GM21390 (cell line): ENCODE results near the gene SRPK2.
A peak's percentile ranks its signal among the peaks of the same experiment; 100 is the strongest.
"Not testable (repeated sequence)": the region's sequence is repeated elsewhere in the genome, so short reads cannot be mapped to it uniquely, and the experiment has no call there.

Experiments used
- ATAC-seq: cut with Tn5 transposase; IDR thresholded peaks from one replicate; pipeline ENCODE4 v1.9.1; 2021; ENCODE audit not compliant: unreplicated experiment

Gene SRPK2

GRCh38 chr7:105195891-105196290, 192.8 kb downstream of the SRPK2 start:
- no peak for ATAC-seq

DNA sequence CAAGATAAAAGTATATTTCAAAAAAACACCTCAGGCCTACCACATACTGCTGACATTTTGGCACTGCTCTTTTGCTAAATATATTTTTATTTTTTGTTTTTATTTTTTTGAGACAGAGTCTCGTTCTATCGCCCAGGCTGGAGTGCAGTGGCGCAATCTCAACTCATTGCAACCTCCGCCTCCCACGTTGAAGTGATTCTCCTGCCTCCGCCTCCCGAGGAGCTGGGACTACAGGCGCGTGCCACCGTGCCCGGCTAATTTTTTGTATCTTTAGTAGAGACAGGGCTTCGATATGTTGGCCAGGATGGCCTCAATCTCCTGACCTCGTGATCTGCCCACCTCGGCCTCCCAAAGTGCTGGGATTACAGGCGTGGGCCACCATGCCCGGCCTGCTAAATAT, 193.8 kb downstream of the SRPK2 start:
- not testable (repeated sequence) for ATAC-seq

GRCh38 chr7:105191331-105191730, 197.4 kb downstream of the SRPK2 start:
- no peak for ATAC-seq

DNA sequence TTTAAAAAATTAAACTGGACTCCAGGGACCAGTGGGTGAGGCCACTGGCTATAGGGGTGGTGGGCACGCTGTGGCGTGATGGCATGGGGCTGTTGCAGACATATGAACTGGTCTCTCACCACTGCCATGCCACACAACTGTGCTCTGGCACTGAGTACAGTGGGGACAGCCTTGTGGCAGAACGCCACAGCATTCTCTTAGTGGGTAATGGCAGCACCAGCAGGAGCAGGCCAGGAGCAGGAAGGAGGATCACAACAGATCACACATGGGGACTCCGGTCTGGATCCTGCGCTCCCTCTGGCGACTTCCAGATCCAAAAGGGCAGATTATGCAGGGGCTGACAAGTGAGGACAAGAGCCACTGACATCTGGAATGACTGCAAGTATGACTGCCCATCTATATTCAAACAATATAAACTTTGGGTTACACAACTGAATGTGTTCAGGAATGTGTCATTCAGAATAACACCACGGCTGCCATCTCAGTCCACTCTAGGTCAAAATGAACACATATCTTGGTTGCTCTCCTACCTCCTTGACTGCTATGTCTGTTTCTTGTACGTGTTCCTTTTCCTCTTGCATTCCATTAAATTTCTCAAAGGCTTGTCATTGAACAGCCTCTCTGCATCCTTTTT, 198.7 kb downstream of the SRPK2 start:
- ATAC-seq = no peak

DNA sequence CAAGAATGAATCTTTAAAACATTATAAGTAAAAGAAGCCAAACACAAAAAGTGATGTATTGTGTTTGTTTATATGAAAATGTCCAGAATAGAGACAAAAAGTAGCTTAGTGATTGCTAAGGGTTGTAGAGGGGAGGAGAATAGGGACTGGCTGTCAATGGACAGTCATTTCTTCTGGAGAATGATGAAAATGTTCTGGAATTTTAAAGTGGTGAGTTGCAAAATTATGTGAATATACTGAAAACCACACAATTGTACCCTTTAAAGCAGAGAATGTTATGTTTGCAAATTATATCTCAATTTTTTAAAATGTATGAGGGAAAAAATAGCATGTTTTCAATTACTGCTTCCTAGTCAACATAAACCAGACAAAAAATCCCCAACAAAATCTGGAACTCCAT, 200.5 kb downstream of the SRPK2 start:
- no peak for ATAC-seq

DNA sequence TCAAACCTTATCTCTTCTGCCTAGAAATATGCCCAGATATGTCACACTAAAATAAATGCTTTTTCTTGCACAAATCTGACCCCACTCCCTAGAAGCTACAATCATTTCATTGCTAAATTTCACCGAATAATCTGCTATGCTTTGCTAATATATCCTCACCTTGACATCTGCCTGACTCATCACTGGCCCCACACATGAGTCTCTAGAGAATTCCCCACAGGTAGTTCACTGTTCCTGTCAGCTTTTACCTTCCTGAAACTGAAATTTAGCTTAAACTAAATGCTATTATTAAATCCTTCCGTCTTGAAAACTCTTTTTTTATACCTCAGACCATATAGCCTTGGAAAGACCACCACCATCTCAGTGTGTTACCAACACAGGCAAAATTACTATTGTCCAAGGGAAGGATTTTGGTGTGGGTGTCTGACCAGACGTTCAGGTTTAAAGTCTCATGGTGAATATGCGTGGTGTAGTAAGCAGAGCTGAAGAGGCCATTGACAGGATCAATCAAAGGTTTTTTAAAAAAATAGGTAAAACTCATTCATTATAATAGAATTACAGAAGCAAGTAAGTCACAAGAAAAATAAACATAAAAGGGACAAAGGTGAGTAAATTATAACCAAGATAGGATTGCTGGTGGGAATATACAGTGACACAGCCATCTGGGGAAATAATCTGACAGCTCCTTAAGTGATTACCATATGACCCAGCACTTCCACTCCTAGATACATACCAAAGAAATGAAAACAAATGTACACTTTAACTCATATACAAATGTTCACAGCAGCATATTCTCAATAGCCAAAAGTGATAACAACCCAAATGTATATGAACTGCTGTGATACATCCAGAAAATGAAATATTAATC, 201.2 kb downstream of the SRPK2 start:
- peak; percentile 73 for ATAC-seq

DNA sequence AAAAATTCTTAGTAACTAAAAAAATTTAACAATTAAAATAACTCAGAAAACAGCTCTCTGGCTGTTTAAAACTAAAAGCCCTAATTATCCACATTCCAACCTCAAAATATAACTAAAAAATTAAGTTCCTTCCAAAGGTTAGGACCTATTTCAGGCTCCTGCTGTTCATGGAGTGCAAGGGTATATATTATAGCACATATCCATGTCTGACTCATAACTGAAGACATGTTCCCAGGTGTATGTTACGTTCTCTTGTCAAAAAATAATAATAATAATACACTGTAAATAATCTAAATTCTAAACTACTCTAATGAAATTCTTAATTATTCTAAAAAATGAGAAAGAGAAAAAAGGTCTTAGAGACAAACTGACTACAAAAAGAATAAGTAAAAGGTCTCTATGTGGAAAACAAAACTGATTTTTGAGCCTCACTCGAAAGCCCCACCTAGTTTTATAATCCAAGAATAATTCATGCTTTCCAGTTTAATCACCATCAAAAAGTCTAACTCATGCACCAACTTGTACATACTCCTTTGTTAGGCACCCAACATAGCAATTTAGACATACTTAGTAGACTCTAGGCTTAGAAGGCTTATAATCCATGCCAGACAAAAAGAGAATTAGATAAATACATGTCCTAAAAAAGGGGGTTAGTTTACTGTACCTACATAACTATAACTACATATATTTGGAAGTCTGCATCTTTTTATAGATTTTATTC, 203.3 kb downstream of the SRPK2 start:
- no peak for ATAC-seq

GRCh38 chr7:105180002-105180401, 208.7 kb downstream of the SRPK2 start:
- no peak for ATAC-seq

GRCh38 chr7:105178928-105179541, 209.7 kb downstream of the SRPK2 start:
- ATAC-seq = no peak

DNA sequence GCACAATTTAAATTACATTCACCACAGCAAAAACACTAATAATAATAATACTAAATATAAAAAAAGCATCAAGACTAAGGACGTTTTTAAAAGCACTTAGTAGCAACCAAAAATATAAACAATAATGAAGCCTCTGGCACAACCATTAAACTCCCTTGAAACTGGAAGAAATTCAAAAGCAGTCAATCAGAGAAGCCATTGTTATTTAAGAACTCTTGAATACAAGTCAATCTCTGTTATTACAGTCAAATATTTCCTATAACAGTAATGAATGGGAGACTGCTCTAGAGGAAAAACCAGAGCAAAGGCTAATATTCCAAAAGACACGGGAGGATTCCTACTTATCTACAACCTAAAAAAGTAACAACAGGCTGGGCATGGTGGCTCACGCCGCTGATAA, 210.5 kb downstream of the SRPK2 start:
- no peak for ATAC-seq

- no peak for ATAC-seq
These were observed 211.7 kb downstream of the SRPK2 start for GRCh38 chr7:105177026-105177425.

GRCh38 chr7:105173586-105173985, 215.1 kb downstream of the SRPK2 start:
- ATAC-seq = no peak

DNA sequence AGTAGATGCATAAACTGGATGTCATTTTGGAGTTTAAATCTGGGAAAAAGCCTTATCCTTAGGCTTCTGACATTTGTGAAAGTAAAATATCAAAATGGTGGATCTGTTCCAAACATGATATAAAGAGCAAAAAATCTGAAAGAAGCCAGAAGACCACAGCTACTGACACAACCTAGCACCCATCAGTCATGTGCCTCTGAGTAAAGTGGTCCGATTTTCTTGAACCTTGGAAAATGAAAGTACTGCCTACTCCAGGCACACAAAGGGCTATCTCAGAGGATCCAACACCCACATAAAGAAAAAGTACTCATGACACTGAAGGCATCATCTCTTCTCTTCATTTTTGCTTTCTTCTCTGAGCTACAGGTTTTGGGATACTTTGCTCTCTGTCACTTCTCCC, 224.0 kb downstream of the SRPK2 start:
- ATAC-seq = no peak

DNA sequence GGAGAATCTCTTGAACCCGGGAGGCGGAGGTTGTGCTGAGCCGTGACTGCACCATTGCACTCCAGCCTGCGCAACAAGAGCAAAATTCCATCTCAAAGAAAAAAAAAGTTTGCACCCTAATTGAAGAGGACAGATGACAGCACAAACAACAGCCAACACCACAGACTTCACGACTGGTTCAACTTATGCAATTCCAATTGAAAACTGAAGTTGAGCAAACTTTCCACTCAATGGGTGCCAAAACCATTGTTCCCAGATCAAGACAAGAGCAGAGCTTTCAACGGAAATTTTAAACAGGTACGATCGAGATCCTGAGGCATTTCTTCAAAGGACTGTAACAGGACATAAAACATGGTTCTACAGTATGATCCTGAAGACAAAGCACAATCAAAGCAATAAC, 225.0 kb downstream of the SRPK2 start:
- no peak for ATAC-seq

GRCh38 chr7:105161366-105161765, 227.4 kb downstream of the SRPK2 start:
- ATAC-seq = no peak

GRCh38 chr7:105157278-105157677, 231.4 kb downstream of the SRPK2 start:
- ATAC-seq = no peak

- ATAC-seq = no peak
These were observed 232.0 kb downstream of the SRPK2 start for GRCh38 chr7:105156731-105157130.

GRCh38 chr7:105154084-105154483, 234.6 kb downstream of the SRPK2 start:
- ATAC-seq = no peak

DNA sequence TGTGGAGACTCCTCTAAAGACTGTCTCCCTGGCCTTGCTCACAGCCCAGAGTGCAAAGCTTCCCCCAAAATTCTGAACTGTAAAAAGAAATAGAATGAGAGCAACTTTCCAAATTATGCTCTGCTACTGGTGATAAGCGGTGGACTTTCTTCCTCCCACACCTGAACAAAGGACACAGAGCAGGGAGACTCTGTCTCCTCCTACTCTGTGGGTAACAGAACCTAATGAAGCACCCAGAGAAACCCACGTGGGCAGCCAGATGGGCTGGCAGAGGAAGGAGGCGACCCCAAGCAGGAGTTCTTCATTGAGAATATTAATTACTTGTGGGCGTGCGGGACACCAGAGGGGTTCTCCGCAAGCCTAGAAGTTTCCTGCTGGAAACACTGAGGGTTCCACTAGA, 235.2 kb downstream of the SRPK2 start:
- no peak for ATAC-seq

GRCh38 chr7:105151152-105151551, 237.6 kb downstream of the SRPK2 start:
- no peak for ATAC-seq

GRCh38 chr7:105149827-105150226, 238.9 kb downstream of the SRPK2 start:
- ATAC-seq = no peak
